Measurements from ENCODE around the gene PPP2R2B. TPM values are rescaled to one million over a fixed set of nuclear protein-coding genes. Genes with fewer than 3 reads are reported as not detected.

PPP2R2B gene
- total and polyA plus RNA-seq, 2 of the 4 experiments (the other 2 are of a cell fraction), result not detected

DNA sequence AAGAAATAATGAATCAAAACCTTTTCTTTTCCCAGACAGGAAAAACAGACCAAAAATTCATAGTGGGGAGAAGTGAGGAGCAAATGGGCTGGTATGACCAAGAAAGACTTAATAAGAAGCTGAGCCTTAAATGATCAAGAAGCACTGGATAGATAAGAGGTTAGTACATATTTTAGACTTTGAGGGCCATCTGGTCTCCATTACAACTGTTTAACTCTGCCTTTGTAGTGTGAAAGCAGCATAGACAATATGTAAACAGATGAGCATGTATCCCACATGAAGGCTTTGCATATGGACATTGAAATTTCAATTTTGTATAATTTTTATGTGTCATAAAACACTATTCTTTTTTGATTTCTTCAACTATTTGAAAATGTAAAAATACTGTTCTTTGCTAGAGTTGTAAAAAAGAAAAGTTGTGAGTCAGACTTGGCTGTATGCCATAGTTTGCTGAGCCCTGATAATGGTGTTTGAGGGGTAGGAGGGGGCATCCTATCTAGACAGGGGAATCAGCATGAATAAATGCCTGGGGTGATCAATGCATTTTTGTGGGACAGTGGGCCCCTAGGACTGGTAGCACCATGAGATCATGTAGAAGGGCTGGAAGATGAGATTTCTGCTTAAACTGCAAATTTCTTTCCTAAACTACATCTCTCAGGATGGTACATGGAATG, 270.8 kb downstream of the PPP2R2B start:
- Histone ChIP-seq H3K27ac (ENCODE audit: insufficient read depth, low read length) (no peak overlapping the region), H2BK15ac (ENCODE audit: low read depth, low read length) (no peak overlapping the region), H2AK5ac (ENCODE audit: low read depth, low read length) (no peak overlapping the region), H3K4me1 (ENCODE audit: control insufficient read depth, insufficient read depth, low read length) (no peaks in the 10 kb centered on the region), H3K23ac (ENCODE audit: low read depth, low read length) (no peak overlapping the region), H3K36me3 (ENCODE audit: control insufficient read depth, insufficient read depth, low read length) (no peaks in the 10 kb centered on the region), H3K9me1 (ENCODE audit: insufficient read depth, low read length) (no peaks in the 10 kb centered on the region), H3K18ac (ENCODE audit: low read depth, low read length) (no peak overlapping the region), H4K91ac (ENCODE audit: insufficient read depth, low read depth, low read length) (no peak overlapping the region), H2AK9ac (replicated peaks; ENCODE audit: low read depth, low read length, poor library complexity) (no peak overlapping the region), H2BK5ac (ENCODE audit: low read depth, low read length, poor library complexity, severe bottlenecking) (no peak overlapping the region), H3K56ac (ENCODE audit: extremely low read depth, insufficient read depth, low read length) (no peak overlapping the region), H4K5ac (ENCODE audit: low read depth, low read length) (no peak overlapping the region), H3K4me3 (ENCODE audit: insufficient read depth, low read depth, low read length) (no peak overlapping the region), H3K9ac (ENCODE audit: low read depth, low read length) (no peak overlapping the region), H3K9me3 (ENCODE audit: control insufficient read depth, insufficient read depth, low read length) (no peaks in the 10 kb centered on the region), H2BK20ac (ENCODE audit: low read depth, low read length) (no peak overlapping the region), H2BK120ac (ENCODE audit: low read depth, low read length) (no peak overlapping the region), H3K27me3 (ENCODE audit: control insufficient read depth, insufficient read depth, low read length) (no peaks in the 10 kb centered on the region), H4K20me1 (ENCODE audit: insufficient read depth, low read length) (no peaks in the 10 kb centered on the region), H3K14ac (replicated peaks; ENCODE audit: low read depth, low read length) (no peak overlapping the region), H4K8ac (ENCODE audit: low read depth in 2 of 2, low read length in 2 of 2) (no peak overlapping the region), H3K4ac (ENCODE audit: low read depth, low read length) (no peak overlapping the region), H3K4me2 (ENCODE audit: low read depth, low read length) (no peak overlapping the region), H2AFZ (replicated peaks; ENCODE audit: low read length, poor library complexity) (no peak overlapping the region), H3K79me1 (ENCODE audit: low read depth in 1 of 2, low read length in 2 of 2) (no peaks in the 10 kb centered on the region)
- TF ChIP-seq RAD21 (IDR thresholded peaks at IDR 0.05; ENCODE audit: low read length), result no peak
- no peak for TF ChIP-seq MAFK (IDR thresholded peaks at IDR 0.05; ENCODE audit: low read depth, low read length)
- TF ChIP-seq FOS (IDR thresholded peaks at IDR 0.05; ENCODE audit: low read depth, low read length), result no peak
- TF ChIP-seq POLR2A (IDR thresholded peaks at IDR 0.05; ENCODE audit: low read depth, low read length), result no peak
- no peak for TF ChIP-seq MXI1 (IDR thresholded peaks at IDR 0.05; ENCODE audit: borderline replicate concordance, low read depth, low read length)
- TF ChIP-seq MAZ (IDR thresholded peaks at IDR 0.05; ENCODE audit: borderline replicate concordance, low read depth, low read length), result no peak
- no peak for TF ChIP-seq RFX5 (IDR thresholded peaks at IDR 0.05; ENCODE audit: low read depth, low read length)
- TF ChIP-seq, protein P1, sequence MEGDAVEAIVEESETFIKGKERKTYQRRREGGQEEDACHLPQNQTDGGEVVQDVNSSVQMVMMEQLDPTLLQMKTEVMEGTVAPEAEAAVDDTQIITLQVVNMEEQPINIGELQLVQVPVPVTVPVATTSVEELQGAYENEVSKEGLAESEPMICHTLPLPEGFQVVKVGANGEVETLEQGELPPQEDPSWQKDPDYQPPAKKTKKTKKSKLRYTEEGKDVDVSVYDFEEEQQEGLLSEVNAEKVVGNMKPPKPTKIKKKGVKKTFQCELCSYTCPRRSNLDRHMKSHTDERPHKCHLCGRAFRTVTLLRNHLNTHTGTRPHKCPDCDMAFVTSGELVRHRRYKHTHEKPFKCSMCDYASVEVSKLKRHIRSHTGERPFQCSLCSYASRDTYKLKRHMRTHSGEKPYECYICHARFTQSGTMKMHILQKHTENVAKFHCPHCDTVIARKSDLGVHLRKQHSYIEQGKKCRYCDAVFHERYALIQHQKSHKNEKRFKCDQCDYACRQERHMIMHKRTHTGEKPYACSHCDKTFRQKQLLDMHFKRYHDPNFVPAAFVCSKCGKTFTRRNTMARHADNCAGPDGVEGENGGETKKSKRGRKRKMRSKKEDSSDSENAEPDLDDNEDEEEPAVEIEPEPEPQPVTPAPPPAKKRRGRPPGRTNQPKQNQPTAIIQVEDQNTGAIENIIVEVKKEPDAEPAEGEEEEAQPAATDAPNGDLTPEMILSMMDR (conservative IDR thresholded peaks at IDR 0.05; ENCODE audit: low read depth, low read length), result no peak
- no peak for TF ChIP-seq SMC3 (IDR thresholded peaks at IDR 0.05; ENCODE audit: low read depth, low read length)
- TF ChIP-seq, protein P2, sequence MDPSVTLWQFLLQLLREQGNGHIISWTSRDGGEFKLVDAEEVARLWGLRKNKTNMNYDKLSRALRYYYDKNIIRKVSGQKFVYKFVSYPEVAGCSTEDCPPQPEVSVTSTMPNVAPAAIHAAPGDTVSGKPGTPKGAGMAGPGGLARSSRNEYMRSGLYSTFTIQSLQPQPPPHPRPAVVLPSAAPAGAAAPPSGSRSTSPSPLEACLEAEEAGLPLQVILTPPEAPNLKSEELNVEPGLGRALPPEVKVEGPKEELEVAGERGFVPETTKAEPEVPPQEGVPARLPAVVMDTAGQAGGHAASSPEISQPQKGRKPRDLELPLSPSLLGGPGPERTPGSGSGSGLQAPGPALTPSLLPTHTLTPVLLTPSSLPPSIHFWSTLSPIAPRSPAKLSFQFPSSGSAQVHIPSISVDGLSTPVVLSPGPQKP (IDR thresholded peaks at IDR 0.05; ENCODE audit: borderline replicate concordance, low read depth, low read length), result no peak
- TF ChIP-seq RCOR1 (IDR thresholded peaks at IDR 0.05; ENCODE audit: insufficient replicate concordance, low read length), result no peak
- TF ChIP-seq, protein P3, sequence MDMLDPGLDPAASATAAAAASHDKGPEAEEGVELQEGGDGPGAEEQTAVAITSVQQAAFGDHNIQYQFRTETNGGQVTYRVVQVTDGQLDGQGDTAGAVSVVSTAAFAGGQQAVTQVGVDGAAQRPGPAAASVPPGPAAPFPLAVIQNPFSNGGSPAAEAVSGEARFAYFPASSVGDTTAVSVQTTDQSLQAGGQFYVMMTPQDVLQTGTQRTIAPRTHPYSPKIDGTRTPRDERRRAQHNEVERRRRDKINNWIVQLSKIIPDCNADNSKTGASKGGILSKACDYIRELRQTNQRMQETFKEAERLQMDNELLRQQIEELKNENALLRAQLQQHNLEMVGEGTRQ (IDR thresholded peaks at IDR 0.05; ENCODE audit: low read depth, low read length), result no peak
- TF ChIP-seq CEBPB (IDR thresholded peaks at IDR 0.05; ENCODE audit: low read depth, low read length), result no peak
- no peak for TF ChIP-seq NFE2L2 (IDR thresholded peaks at IDR 0.05; ENCODE audit: low read depth, low read length)
- TF ChIP-seq BHLHE40 (IDR thresholded peaks at IDR 0.05; ENCODE audit: low read depth, low read length), result no peak
- no peak for TF ChIP-seq CHD1 (IDR thresholded peaks at IDR 0.05; ENCODE audit: low read depth, low read length)
- ChIA-PET POLR2A (ENCODE audit: unreplicated experiment) (no interaction called here), CTCF (interaction anchor here (0.6 kb wide), 1 partner anchor 34 kb away, joined by 3 read pairs; no protein-coding TSS in a partner anchor)
- in situ Hi-C loops (cut with MboI; ENCODE audit: low sequenced_read_pairs) (no loop called here), dilution Hi-C loops (cut with HindIII; ENCODE audit: low sequenced_read_pairs, unreplicated experiment) (no loop called here), intact Hi-C loops (cut with micrococcal nuclease) (loop anchor here (10.0 kb wide), 1 partner anchor 187 kb away; no protein-coding TSS in a partner anchor)
- DNase-seq (no peak), ATAC-seq (ENCODE audit: low read depth) (no peak)
- no TSS peak for BruUV-seq (replicated peaks)
